Skeletal muscle tissue (tissue), 4 donors: ENCODE measurements around the gene SEMA5B. TPM values are rescaled to one million over a fixed set of nuclear protein-coding genes. Genes with fewer than 3 reads are reported as not detected.
A peak's percentile ranks its signal among the peaks of the same experiment; 100 is the strongest.

Source experiments
- H3K27ac ChIP-seq: one replicate; pipeline ENCODE4 v1.7.0; 2013; ENCODE audit warnings: mild to moderate bottlenecking, low read depth, low read length, inconsistent platforms
- H3K27me3 ChIP-seq, 3 donors: one replicate each; pipeline ENCODE4 v1.7.0; 2013; ENCODE audit warnings: low read length in 3 of 3; ENCODE audit not compliant: control insufficient read depth in 3 of 3, insufficient read depth in 3 of 3
- H3K36me3 ChIP-seq, 3 donors: one replicate each; pipeline ENCODE4 v1.7.0; 2013; ENCODE audit warnings: low read length in 3 of 3; ENCODE audit not compliant: control insufficient read depth in 3 of 3, insufficient read depth in 3 of 3
- H3K4me1 ChIP-seq, 3 donors: one replicate each; pipeline ENCODE4 v1.7.0; 2013; ENCODE audit warnings: low read length in 3 of 3, mild to moderate bottlenecking in 3 of 3; ENCODE audit not compliant: control insufficient read depth in 3 of 3, insufficient read depth in 3 of 3
- H3K4me3 ChIP-seq, 3 donors: one replicate each; pipeline ENCODE4 v1.7.0; 2013; ENCODE audit warnings: low read length in 3 of 3
- H3K9ac ChIP-seq, 3 donors: one replicate each; pipeline ENCODE4 v1.7.0; 2013; ENCODE audit warnings: low read length in 3 of 3, mild to moderate bottlenecking in 3 of 3, moderate library complexity in 2 of 3, low read depth in 1 of 3
- H3K9me3 ChIP-seq, 3 donors: one replicate each; pipeline ENCODE4 v1.7.0; 2013; ENCODE audit warnings: low read length in 3 of 3; ENCODE audit not compliant: control insufficient read depth in 3 of 3
- total RNA-seq: library from RNA; depleted of rRNA; stranded (reverse); fragments of >200 nt; gene quantifications from one replicate; pipeline ENCODE4 v1.2.3, GENCODE V29; 2014
- donor health status: Osteomylitis.

SEMA5B gene
- total RNA-seq, 1 donor from 2014 or later = 8.4 TPM

- Histone ChIP-seq H3K4me3 (no peak overlapping the region), H3K27me3 (peaks cover 0 to 23% (median 8%) of the 10 kb centered on the region in 3 donors), H3K36me3 (no peaks in the 10 kb centered on the region), H3K27ac (no peak overlapping the region), H3K4me1 (peaks cover 13 to 27% (median 19%) of the 10 kb centered on the region in 3 donors), H3K9ac (no peak overlapping the region), H3K9me3 (no peaks in the 10 kb centered on the region)
These were observed 48.4 kb downstream of the SEMA5B start for GRCh38 chr3:122979211-122979610.

- Histone ChIP-seq H3K9me3 (no peaks in the 10 kb centered on the region), H3K27ac (no peak overlapping the region), H3K27me3 (peaks cover 0 to 16% (median 6%) of the 10 kb centered on the region in 3 donors), H3K4me1 (peaks cover 15 to 31% (median 24%) of the 10 kb centered on the region in 3 donors), H3K9ac (no peak overlapping the region), H3K4me3 (no peak overlapping the region), H3K36me3 (no peaks in the 10 kb centered on the region)
These were observed 49.0 kb downstream of the SEMA5B start for GRCh38 chr3:122978569-122978968.

GRCh38 chr3:122977746-122978466 lies 49.7 kb downstream of the SEMA5B start:
- Histone ChIP-seq H3K27me3 (peaks cover 0 to 14% (median 6%) of the 10 kb centered on the region in 3 donors), H3K36me3 (no peaks in the 10 kb centered on the region), H3K9me3 (no peaks in the 10 kb centered on the region), H3K4me3 (no peak overlapping the region), H3K27ac (no peak overlapping the region), H3K9ac (no peak overlapping the region), H3K4me1 (peaks cover 12 to 30% (median 23%) of the 10 kb centered on the region in 3 donors)

- H3K4me3 ChIP-seq = no peak overlapping the region
- H3K9me3 ChIP-seq = no peaks in the 10 kb centered on the region
- H3K27ac ChIP-seq = no peak overlapping the region
- H3K36me3 ChIP-seq = no peaks in the 10 kb centered on the region
- H3K4me1 ChIP-seq = peaks cover 7 to 25% (median 17%) of the 10 kb centered on the region in 3 donors
- peaks cover 0 to 17% (median 6%) of the 10 kb centered on the region in 3 donors for H3K27me3 ChIP-seq
- H3K9ac ChIP-seq = no peak overlapping the region
These were observed 51.7 kb downstream of the SEMA5B start for GRCh38 chr3:122975924-122976293.

- H3K27me3 ChIP-seq = peaks cover 0 to 20% (median 6%) of the 10 kb centered on the region in 3 donors
- H3K4me1 ChIP-seq = peaks cover 8 to 29% (median 19%) of the 10 kb centered on the region in 3 donors
- H3K4me3 ChIP-seq = no peak overlapping the region
- peak overlapping the region; percentile 20 for H3K27ac ChIP-seq
- H3K9ac ChIP-seq = no peak overlapping the region
- no peaks in the 10 kb centered on the region for H3K36me3 ChIP-seq
- H3K9me3 ChIP-seq = no peaks in the 10 kb centered on the region
These were observed 52.2 kb downstream of the SEMA5B start for GRCh38 chr3:122975163-122975923.

DNA sequence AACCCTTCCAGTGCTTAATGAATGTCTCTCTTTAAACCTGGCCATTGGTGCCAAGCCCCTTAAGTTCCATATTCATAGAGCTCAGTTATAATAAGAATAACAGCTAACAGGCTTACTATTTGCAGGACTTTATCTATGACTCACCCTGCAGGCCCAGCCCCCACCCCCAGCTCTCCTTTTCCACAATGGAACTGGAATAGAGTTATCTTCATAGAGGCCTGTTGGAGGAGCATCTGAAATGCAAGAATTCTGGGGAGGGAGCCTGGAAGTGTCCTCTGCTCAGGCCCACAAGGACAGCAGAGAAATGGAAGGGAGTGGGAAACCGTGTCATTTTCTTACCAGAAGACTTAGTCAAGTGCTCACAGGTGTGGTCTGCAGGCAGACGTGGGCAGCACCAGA lies 52.8 kb downstream of the SEMA5B start:
- Histone ChIP-seq H3K27ac (peak overlapping the region; percentile 20), H3K4me3 (no peak overlapping the region), H3K27me3 (peaks cover 0 to 20% (median 6%) of the 10 kb centered on the region in 3 donors), H3K9me3 (no peaks in the 10 kb centered on the region), H3K4me1 (peaks cover 13 to 35% (median 25%) of the 10 kb centered on the region in 3 donors), H3K36me3 (no peaks in the 10 kb centered on the region), H3K9ac (no peak overlapping the region)

GRCh38 chr3:122973893-122974615 lies 53.5 kb downstream of the SEMA5B start:
- no peaks in the 10 kb centered on the region for H3K36me3 ChIP-seq
- H3K4me3 ChIP-seq = no peak overlapping the region
- H3K27ac ChIP-seq = no peak overlapping the region
- H3K9ac ChIP-seq = no peak overlapping the region
- peaks cover 0 to 14% (median 6%) of the 10 kb centered on the region in 3 donors for H3K27me3 ChIP-seq
- no peaks in the 10 kb centered on the region for H3K9me3 ChIP-seq
- peaks cover 19 to 42% (median 32%) of the 10 kb centered on the region in 3 donors for H3K4me1 ChIP-seq

DNA sequence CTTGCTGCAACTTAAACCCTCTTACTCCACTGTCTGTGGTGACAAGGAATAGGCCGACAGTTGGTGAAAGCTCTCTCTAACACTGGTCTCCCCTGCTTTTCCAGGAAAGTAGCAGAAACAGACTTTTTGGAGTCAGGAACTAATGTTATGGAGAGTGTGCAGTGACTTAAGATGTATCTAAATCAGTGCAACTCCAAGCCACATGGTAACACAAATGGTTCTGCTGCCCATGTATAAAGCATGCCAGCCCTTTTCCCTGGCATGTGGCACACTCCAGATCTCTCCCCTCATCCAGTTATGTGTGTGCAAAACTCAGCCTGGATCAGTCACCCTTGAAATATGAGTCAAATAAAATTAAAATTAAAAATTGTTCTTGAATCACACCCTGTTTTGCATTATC lies 55.4 kb downstream of the SEMA5B start:
- Histone ChIP-seq H3K27me3 (peaks cover 0 to 10% (median 3%) of the 10 kb centered on the region in 3 donors), H3K4me1 (peaks cover 19 to 37% (median 31%) of the 10 kb centered on the region in 3 donors), H3K36me3 (no peaks in the 10 kb centered on the region), H3K27ac (no peak overlapping the region), H3K9me3 (no peaks in the 10 kb centered on the region), H3K9ac (no peak overlapping the region), H3K4me3 (no peak overlapping the region)

DNA sequence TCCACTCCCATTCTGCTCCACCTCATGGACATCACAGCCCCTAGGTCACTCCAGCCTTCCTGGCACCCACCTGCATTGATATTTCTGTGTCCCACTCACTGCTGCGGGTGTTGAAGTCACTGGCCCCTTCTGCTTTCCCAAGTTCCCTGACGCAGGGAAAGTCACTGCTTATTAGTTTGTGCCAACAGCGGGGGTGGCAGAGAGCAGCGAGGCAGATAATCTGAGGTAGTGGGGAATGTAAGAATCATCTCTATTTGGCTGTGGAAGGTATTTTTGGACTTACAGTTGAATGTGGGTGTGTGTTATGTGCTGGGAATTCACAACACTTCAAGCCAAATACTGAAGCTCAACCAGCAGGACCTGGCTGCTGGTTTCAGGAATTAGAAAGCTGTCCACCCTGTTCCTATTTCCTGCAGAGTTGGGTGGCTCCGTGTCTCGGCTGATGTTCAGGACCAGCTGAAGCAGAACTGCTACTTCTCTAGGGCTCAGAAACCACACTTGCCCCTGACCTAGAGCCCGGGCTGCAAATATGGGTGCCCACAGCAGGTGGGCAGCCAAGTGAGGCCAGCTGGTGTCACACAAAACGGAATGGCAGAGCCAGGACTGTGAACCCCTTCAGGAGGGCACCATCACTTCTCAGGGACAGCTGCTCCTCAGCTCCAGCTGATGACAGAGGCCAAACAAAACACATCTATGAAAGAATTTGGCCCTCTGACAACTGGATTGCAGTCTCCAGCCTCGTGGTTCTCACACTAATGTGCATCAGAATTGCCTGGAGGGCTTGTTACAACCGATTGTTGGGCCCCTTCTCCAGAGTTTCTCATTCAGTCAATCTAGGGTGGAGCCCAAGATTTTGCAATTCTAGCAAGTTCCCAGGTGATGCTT lies 57.7 kb downstream of the SEMA5B start:
- H3K4me3 ChIP-seq = no peak overlapping the region
- H3K9ac ChIP-seq = no peak overlapping the region
- H3K36me3 ChIP-seq = no peaks in the 10 kb centered on the region
- no peak overlapping the region for H3K27ac ChIP-seq
- peaks cover 0 to 10% (median 3%) of the 10 kb centered on the region in 3 donors for H3K27me3 ChIP-seq
- peaks cover 19 to 27% (median 25%) of the 10 kb centered on the region in 3 donors for H3K4me1 ChIP-seq
- no peaks in the 10 kb centered on the region for H3K9me3 ChIP-seq
